Astrocyte of the spinal cord (primary cell): ENCODE measurements around the gene NCKAP5.

Source experiments
- DNase-seq: peaks from one replicate; pipeline ENCODE4 v3.0.0; 2011; ENCODE audit warnings: low read depth, low spot score
- H3K4me3 ChIP-seq: 2 replicates; pipeline ENCODE4 v1.5.1; 2011; ENCODE audit warnings: low read depth, mild to moderate bottlenecking, low read length, moderate library complexity
- in situ Hi-C: cut with HindIII; loops from 2 replicates; pipeline ENCODE4 v1.10.0; 2017; ENCODE audit warnings: low sequenced_read_pairs
- TF ChIP-seq, protein P1 (sequence below): IDR thresholded peaks from 2 replicates; pipeline ENCODE4 v1.5.1; 2012; ENCODE audit warnings: low read depth, mild to moderate bottlenecking, low read length, inconsistent platforms

The NCKAP5 gene

GRCh38 chr2:133416146-133416545, 152.1 kb downstream of the NCKAP5 start:
- H3K4me3 ChIP-seq, result no peak overlapping the region
- in situ Hi-C loops, result no loop called here
- DNase-seq, result no peak
- TF ChIP-seq, protein P1, sequence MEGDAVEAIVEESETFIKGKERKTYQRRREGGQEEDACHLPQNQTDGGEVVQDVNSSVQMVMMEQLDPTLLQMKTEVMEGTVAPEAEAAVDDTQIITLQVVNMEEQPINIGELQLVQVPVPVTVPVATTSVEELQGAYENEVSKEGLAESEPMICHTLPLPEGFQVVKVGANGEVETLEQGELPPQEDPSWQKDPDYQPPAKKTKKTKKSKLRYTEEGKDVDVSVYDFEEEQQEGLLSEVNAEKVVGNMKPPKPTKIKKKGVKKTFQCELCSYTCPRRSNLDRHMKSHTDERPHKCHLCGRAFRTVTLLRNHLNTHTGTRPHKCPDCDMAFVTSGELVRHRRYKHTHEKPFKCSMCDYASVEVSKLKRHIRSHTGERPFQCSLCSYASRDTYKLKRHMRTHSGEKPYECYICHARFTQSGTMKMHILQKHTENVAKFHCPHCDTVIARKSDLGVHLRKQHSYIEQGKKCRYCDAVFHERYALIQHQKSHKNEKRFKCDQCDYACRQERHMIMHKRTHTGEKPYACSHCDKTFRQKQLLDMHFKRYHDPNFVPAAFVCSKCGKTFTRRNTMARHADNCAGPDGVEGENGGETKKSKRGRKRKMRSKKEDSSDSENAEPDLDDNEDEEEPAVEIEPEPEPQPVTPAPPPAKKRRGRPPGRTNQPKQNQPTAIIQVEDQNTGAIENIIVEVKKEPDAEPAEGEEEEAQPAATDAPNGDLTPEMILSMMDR, result no peak

GRCh38 chr2:133415210-133415876, 152.9 kb downstream of the NCKAP5 start:
- TF ChIP-seq, protein P1, result no peak
- DNase-seq, result no peak
- in situ Hi-C loops, result no loop called here
- no peak overlapping the region for H3K4me3 ChIP-seq

- H3K4me3 ChIP-seq, result no peak overlapping the region
- in situ Hi-C loops, result no loop called here
- TF ChIP-seq, protein P1, result no peak
- peak; percentile 35 for DNase-seq
Measured at GRCh38 chr2:133414486-133415209, 153.6 kb downstream of the NCKAP5 start.

- DNase-seq, result no peak
- no peak overlapping the region for H3K4me3 ChIP-seq
- TF ChIP-seq, protein P1, result no peak
- in situ Hi-C loops, result no loop called here
Measured at GRCh38 chr2:133413863-133414262, 154.4 kb downstream of the NCKAP5 start.

- in situ Hi-C loops, result no loop called here
- no peak for DNase-seq
- no peak overlapping the region for H3K4me3 ChIP-seq
- TF ChIP-seq, protein P1, result no peak
Measured at GRCh38 chr2:133412694-133413093, 155.6 kb downstream of the NCKAP5 start.

- in situ Hi-C loops, result no loop called here
- H3K4me3 ChIP-seq, result no peak overlapping the region
- no peak for DNase-seq
- TF ChIP-seq, protein P1, result no peak
Measured at GRCh38 chr2:133411857-133412256, 156.4 kb downstream of the NCKAP5 start.
